Kidney tubule cell (primary cell): ENCODE measurements around the gene RSL1D1.
"Not testable (repeated sequence)": the region's sequence is repeated elsewhere in the genome, so short reads cannot be mapped to it uniquely, and the experiment has no call there.

Source experiments
- DNase-seq: peaks from one replicate; pipeline ENCODE4 v3.0.0-alpha.2; 2018; ENCODE audit warnings: low spot score

Gene RSL1D1

DNA sequence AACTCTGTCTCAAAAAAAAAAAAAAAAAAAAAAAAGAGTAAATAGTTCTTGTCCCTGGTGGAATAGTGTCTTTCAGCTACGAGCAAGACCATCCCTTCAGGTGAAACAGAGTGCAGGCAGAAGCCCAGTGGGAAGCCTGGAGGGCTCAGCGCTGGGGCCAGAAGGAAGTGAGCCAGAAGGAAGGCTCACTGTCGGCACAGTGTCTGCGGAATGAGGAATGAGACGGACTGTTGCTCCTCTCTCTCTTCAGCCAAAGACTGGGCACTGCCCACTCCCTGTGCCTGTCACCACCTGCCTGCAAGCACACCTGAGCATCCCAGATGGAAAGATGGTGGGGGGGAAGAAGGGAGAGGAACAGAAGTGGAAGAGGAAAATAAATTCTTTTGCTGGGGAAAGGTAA lies 7.5 kb downstream of the RSL1D1 start:
- no peak for DNase-seq

DNA sequence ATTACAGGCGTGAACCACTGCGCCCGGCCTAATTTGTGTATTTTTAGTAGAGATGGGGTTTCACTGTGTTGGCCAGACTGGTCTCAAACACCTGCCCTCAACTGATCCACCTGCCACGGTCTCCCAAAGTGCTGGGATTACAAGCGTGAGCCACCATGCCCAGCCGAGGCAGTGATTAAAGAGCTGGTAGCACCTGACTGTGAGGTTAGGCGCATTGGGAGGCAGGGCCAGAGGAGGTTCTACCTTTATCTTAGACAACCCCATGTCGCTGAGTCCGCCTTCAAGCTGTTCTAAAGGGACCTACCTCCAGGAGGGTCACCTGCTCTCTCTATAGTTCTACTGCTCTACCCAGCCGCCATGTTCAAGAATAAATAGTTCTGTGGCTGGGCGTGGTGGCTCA lies 8.1 kb downstream of the RSL1D1 start:
- DNase-seq: no peak

DNA sequence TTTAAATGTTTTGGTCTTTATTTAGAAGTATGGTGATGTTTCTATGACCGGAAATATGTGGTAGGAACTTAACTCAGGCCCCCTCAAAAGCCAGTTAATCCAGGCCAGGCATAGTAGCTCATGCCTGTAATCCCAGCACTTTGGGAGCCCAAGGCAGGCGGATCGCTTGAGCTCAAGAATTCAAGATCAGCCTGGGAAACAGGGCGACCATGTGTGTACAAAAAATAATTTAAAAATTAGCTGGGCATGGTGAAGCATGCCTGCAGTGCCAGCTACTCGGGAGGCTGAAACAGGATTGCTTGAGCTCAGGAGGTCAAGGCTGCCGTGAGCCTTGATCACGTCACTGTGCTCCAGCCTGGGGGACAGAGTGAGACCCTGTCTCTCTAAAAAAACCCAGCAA lies 10.3 kb downstream of the RSL1D1 start:
- no peak for DNase-seq

DNA sequence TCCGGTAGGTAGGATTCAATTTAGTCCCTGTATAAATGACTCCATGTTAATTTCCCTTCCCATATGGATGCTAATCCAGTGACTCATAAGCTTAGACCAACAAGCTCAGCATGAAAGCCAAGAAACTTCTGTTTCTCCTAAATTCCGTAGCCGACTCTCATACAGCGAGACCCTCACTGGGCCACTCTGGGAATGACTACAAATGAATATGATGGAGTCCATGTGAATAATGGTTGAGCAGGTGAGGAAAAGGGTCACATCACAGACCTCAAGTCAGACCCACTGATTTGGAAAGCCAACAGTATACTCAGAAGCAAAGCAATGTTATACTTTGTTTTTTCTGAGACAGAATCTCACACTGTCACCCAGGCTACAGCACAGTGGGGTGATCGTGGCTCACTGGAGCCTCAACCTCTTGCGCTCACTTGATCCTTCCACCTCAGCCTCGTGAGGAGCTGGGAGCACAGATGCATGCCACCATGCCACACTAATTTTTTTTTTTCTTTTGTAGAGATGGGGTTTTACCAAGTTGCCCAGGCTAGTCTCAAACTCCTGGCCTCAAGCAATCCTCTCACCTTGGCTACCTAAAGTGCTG lies 14.6 kb downstream of the RSL1D1 start:
- DNase-seq: peak; percentile 51

DNA sequence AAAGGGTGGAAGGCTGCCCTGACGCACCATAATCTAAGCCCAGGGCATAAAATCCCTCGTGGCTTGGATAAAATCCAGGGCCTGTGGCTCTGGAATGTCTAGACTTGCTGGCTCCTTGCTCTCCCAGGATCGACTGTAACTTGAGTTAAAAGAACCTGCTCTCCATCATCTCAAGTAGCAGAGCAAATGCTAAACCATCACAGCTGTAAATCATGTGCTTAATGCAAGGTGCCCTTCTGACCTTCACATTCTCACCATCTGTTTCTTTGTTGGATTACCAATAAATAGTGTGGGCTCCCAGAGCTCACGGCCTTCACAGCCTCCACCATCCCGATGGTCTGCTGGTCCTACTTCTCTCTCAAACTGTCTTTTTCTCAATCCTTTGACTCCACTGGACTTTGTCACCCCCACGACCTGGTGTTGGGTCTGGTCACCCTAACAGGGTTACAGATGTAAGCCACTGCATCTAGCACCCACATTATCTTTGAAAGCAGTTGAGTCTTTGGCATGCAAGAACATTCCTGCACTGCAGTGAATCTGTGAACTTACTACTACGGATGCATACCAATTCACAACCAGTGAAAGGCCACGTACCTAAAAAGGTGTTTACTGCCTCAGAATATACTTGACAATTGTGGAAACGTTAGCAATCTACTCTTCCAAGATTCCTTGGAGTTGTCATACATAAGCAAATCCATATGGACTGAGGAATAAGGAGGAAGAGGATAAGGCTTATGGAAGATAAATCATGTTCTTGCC lies 15.3 kb downstream of the RSL1D1 start:
- no peak for DNase-seq

DNA sequence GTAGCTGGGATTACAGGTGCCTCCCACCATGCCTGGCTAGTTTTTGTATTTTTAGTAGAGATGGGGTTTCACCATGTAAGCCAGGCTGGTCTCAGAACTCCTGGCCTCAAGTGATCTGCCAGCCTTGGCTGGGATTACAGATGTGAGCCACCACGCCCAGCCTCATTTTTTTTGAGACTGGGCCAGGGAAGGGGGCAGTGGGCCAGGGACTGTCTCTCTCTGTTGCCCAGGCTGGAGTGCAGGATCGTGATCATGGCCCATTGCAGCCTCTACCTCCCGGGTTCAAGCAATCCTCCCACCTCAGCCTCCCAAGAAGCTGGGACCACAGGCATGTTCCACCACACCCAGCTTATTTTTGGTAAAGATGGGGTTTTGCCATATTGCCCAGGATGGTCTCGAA lies 16.0 kb downstream of the RSL1D1 start:
- DNase-seq: no peak

DNA sequence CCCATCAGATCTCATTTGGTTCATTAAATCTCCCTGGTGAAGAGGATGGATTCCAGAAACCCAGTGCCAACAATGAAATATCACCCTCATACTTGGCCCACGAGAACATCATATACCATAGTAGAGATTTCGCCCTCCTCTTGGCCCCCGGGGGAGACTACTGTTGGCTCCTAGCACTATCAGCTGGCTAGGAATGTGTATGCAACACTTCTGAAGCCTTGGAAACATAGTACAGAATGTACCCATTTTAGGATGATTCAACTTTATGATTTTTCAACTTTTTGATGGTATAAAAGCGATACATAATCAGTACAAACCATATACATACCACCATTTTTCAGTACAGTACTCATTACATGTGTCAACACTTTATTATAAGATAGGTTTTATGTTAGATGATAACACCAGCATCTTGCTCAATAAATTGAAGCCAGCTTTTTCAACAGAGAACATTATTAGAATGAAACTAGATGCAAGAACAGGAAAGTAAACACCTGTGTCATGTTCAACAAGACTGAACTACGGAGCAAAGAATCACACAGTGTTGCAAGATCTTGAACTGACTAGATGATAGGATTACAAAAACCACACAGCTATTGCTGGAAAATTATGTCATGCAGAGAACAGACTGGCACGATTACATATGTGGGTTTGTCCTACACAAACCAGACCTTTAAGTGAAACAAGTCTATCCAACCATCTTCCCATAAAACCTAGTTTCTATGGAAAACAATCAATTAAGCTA lies 17.2 kb downstream of the RSL1D1 start:
- DNase-seq: no peak

DNA sequence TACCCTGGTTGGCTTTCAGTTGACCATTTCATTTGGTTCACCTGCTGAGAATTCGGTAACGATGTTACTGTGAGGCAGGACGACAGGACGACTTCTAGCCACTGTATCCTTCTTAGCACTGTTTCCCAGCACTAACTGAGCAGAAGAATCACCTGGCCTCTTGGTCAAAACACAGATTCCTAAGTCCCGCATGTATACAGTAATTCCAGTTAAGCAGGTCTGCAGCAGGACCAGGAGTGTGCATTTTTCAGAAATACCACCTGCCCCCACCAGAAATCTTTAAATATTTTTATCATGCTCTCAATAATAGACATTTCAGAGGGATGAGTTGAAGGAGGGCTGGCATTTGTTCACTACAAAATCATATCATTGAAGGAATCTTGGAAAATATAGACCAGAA lies 22.6 kb downstream of the RSL1D1 start:
- DNase-seq: no peak

DNA sequence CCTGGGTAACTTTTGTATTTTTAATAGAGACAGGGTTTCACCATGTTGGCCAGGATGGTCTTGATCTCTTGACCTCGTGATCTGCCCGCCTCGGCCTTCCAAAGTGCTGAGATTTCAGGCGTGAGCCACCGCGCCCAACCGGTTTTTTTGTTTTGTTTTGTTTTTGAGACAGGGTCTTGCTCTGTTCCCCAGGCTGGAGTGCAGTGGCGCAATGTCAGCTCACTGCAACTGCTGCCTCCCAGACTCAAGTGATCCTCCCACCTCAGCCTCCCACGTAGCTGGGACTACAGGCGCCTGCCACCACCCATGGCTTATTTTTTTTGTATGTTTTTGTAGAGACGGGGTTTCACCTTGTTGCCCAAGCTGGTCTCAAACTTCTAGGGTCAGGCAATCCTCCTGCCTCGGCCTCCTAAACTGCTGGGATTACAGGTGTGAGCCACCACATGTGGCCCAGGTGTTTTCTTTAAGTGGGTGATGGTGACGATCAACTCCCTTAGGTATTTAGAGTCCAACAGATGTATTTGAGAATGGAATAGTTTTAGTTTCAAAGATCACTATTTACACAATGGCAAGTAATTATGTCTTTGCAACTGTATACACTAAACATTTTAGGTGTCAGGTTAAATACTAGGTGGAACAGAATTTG lies 25.7 kb downstream of the RSL1D1 start:
- DNase-seq: not testable (repeated sequence)

DNA sequence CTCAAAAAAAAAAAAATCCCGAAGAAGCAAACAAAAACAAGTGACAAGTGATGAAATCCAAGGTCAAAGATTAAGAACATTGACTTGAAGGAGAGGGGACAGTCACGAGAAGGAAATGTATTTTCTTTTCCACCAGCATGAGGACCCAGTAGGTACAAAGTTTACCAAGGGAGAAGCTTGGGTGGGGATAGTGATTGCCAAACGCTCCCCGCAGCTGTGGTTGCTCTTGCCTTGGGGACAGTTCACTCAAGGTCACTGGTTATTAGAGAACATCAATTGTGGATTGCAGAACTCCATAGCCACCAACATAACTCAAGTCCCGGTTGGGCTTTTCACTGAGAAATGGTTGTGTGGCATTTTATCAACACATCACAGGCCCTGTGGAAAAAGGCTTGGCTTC lies 27.0 kb downstream of the RSL1D1 start:
- DNase-seq: no peak

DNA sequence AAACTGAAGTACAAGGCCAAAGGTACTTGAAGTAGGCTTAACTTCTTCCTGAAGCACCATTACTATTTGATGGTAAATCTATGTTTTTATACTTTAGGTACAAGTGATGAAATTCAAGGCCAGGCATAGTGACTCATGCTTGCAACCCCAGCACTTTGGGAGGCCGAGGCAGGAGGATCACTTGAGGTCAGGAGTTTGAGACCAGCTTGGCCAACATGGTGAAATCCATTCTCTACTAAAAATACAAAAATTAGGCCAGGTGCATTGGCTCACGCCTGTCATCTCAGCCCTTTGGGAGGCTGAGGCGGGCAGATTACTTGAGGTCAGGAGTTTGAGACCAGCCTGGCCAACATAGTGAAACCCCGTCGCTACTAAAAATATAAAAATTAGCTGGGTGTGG lies 27.7 kb downstream of the RSL1D1 start:
- DNase-seq: not testable (repeated sequence)

DNA sequence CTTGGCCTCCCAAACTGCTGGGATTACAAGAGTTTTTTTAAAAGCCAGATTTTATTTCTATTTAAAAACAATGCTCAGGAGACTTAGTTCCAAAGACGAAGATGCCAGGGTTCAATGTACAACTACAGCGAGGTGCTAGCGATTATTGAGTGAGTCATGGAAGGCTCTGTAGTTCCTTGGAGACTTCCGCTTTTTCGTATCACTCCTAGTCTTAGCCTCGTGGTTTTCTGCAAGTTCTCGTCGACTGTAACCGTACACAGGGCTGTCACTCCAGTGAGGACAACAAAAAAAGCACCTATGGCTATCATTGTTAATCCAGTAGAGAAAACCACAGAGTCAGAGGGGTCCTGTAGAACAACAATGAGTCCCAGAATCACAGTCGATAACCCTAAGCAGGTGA lies 31.5 kb downstream of the RSL1D1 start:
- no peak for DNase-seq

DNA sequence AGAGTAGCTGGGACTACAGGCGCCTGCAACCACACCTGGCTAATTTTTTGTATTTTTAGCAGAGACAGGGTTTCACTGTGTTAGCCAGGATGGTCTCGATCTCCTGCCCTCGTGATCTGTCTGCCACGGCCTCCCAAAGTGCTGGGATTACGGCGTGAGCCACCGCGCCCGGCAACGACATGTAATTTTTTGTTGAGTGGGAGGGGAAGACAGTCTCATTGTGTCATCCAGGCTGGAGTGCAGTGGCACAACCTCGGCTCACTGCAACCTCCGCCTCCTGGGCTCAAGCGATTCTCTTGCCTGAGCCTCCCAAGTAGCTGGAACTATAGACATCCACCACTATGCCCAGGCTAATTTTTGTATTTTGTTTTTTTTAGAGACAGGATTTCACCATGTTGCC lies 32.4 kb downstream of the RSL1D1 start:
- not testable (repeated sequence) for DNase-seq

DNA sequence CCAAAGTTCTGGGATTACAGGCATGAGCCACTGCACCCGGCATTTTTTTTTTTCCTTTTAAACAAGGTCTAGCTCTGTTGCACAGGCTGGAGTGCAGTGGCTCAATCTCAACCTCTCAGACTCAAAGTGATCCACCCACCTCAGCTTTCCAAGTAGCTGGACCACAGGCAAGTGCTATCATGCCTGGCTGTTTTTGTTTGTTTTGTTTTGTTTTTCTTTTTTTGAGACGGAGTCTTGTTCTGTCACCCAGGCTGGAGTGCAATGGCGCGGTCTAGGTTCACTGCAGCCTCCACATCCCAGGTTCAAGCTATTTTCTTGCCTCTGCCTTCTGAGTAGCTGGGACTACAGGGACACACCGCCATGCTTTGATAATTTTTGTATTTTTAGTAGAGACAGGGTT lies 35.2 kb downstream of the RSL1D1 start:
- DNase-seq: no peak

DNA sequence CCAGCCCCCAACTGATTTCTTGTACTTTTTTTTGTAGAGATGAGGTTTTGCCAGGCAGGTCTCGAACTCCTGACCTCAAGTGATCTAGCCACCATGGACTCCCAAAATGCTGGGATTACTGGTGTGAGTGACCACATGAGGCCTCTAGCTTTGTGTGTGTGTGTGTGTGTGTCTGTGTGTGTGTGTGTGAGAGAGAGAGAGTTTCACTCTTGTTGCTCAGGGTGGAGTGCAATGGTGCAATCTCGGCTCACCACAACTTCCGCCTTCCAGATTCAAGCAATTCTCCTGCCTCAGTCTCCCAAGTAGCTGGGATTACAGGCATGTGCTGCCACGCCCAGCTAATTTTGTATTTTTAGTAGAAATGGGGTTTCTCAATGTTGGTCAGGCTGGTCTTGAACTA lies 36.5 kb downstream of the RSL1D1 start:
- DNase-seq: not testable (repeated sequence)

DNA sequence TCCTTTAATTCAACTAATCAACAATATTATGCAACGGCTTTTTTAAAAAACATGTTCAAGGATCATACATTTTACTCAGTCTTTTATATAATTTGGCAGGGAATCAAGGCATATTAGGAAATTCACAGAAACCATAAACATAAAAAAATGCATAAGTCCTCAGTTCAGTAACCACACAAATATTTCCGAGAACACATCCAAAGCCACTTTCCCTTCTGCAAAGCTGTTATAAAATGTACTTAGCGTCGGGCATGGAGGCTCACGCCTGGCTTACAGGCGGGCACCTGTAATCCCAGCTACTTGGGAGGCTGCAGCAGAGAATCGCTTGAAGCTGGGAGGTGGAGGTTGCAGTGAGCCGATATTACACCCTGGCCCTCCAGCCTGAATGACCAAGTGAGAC lies 44.6 kb downstream of the RSL1D1 start:
- DNase-seq: no peak

DNA sequence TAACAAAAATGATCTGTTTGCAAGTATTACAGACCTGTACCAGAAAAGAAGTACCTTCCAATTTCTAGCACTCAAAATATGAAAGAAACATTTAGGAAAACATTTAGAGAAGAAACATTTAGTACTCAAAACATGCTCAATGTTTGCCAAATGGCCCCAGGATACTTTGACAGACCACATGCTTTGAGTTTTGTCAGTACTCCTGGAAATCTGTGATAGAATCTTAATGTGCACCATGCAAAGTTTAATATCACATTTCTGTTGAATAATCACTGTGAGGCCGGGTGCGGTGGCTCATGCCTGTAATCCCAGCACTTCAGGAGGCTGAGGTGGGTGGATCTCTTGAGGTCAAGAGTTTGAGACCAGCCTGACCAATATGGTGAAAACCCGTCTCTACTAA lies 45.8 kb downstream of the RSL1D1 start:
- DNase-seq: no peak

DNA sequence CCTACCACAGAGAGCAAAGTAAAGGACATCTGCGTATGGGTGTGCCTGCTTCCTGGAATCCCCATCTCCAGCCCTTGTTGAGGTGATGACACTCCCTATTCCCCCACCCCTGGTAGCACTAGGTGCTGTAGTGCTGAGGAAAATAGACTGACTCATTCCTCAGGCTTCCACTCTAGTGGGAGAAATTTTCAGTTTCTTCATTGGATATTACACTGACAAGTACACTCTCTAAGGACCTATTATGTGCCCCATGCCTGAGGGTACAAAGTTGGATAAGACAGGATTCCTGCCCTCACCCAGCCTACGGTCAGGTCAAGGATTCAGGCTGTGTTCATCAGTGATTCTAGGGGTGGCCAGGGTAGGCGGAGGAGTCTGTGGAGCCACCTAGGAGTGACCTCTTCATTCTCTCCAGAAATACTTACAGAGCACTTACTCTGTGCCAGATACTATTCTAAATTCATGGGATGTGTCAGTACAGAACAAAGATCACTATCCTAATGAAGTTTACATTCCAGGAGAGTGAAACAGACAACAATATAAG lies 49.8 kb downstream of the RSL1D1 start:
- peak; percentile 52 for DNase-seq

DNA sequence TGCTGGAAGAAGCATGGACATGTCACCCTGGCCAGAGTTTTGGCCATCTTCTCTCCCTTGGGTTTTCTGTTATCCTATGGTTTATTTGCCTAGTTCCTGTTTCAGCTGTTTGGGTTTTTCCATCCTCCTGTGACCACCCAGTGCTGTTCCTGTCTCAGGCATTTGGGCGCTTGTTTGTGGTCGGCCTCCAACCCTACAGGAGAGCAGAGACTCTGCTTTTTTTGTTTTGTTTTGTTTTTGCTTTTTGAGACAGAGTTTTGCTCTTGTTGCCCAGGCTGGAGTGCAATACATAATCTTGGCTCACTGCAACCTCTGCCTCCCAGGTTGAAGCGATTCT lies 51.0 kb downstream of the RSL1D1 start:
- no peak for DNase-seq

DNA sequence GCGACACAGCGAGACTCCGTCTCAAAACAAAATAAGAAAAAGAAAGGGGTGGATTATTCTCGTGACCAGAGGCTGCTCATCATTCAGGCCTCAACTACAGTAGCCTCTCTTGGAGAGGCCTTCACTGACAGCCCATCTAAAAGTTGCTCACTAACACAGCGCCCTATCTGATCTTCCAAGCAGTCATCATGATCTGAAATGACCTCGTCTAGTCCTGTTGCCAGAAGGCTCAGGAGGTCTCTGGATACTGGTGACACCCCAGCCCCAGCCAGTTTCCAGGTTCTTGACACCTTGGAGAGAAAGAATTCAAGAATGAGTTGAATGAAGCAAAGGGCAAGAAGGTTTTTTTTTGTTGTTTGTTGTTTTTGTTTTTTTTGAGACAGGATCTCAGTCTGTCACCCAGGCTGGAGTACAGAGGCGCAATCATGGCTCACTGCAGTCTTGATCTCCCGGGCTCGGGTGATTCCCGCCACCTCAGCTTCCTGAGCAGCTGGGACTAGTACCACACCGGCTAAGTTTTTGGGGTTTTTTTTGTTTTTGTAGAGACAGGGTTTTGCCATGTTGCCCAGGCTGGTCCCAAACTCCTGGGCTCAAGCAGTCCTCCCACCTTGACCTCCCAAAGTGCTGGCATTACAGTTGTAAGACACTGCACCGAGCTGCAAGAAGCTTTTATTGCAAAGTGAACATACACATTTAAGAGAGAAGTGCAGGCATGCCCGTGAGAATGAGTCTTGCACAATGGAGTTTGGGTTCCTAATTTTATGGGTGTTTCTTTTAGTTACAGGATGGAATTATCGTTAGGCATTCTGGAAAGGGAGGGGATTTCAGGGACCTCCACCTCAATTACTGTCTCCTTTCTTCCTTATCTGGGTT lies 51.6 kb downstream of the RSL1D1 start:
- no peak for DNase-seq

DNA sequence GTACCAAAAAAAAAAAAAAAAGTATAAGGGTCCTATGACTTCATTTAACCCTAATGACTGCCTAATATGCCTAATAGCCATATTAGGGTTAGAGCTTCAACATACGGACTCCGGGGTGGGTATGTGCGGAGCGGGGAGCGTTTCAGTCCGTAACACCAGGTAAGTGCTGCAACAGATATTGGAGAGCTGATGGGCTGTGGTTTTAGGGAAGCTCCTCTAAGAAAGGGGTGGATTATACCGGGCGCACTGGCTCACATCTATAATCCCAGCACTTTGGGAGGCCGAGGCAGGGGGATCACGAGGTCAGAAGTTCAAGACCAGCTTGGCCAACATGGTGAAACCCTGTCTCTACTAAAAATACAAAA lies 52.3 kb downstream of the RSL1D1 start:
- DNase-seq: no peak

DNA sequence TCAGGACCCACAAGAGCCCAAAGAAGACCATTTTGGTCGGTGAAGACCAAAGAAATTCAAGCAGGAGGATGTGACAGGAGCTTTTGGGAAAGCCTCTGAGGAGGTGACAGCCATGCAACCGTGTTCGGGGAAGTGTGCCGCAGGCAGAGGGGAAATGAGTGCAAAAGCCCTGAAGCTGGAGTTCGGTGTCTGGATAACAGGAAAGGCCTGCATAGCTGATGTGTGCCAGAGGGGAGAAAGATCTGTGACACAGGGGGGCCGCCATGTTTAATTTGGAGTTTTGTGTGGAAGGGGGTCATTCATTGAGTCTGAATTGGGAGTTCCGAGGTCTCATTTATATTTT lies 53.4 kb downstream of the RSL1D1 start:
- peak; percentile 39 for DNase-seq
